Stomach (tissue), 4 donors: ENCODE data around the gene RFC3.

ENCODE experiments used
- CTCF ChIP-seq, 7 experiments: fragments of 450-650 bp in 4 of 7; fragments of 200-600 bp in 3 of 7; sonication (generic) in 3 of 7; IDR thresholded peaks; one replicate each; pipeline ENCODE4 v1.5.1; 2016 to 2019; ENCODE audit warnings: antibody characterized with exemption in 7 of 7, control low read depth in 2 of 7, mild to moderate bottlenecking in 1 of 7
- POLR2AphosphoS5 ChIP-seq, 3 donors: sonication (generic); formaldehyde crosslinking; IDR thresholded peaks; one replicate each; pipeline ENCODE4 v1.6.1; 2016; ENCODE audit warnings: antibody characterized with exemption in 3 of 3

GRCh38 chr13:33838647-33839046 lies 20.7 kb downstream of the RFC3 start:
- TF ChIP-seq CTCF (IDR thresholded peaks at IDR 0.05) = no peak
- no peak for TF ChIP-seq POLR2AphosphoS5 (IDR thresholded peaks at IDR 0.05)
